ENCODE results near the gene OTULIN.

OTULIN gene

DNA sequence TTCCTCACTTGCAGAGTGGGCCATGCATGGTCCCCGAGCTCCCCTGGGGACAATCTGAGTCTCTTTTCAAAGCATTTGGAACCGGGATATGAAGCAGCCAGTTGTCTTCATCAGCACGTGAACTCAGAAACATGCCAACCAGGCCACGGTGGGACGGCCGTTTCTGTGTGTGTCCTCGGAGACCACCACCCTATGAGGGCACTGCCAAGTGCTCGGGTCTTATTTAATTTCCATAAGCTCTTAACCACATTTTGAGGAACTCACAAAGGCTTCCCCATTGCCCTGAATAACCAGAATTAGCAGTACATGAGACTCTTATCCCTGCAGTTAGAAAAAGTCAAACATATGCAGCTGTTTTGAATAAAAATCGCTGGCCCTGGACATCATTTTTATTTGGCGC is 60.1 kb downstream of the OTULIN start:
- DNase-seq: no peak
- Histone ChIP-seq H3K4me3 (ENCODE audit: low read depth, low read length) (no peak overlapping the region), H3K9me3 (ENCODE audit: severe bottlenecking) (no peaks in the 10 kb centered on the region), H3K27ac (no peak overlapping the region), H3K27me3 (ENCODE audit: insufficient read depth, low read depth, severe bottlenecking) (no peaks in the 10 kb centered on the region), H3K36me3 (peaks cover 30% of the 10 kb centered on the region)
- TF ChIP-seq, protein P1, sequence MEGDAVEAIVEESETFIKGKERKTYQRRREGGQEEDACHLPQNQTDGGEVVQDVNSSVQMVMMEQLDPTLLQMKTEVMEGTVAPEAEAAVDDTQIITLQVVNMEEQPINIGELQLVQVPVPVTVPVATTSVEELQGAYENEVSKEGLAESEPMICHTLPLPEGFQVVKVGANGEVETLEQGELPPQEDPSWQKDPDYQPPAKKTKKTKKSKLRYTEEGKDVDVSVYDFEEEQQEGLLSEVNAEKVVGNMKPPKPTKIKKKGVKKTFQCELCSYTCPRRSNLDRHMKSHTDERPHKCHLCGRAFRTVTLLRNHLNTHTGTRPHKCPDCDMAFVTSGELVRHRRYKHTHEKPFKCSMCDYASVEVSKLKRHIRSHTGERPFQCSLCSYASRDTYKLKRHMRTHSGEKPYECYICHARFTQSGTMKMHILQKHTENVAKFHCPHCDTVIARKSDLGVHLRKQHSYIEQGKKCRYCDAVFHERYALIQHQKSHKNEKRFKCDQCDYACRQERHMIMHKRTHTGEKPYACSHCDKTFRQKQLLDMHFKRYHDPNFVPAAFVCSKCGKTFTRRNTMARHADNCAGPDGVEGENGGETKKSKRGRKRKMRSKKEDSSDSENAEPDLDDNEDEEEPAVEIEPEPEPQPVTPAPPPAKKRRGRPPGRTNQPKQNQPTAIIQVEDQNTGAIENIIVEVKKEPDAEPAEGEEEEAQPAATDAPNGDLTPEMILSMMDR (IDR thresholded peaks at IDR 0.05; ENCODE audit: low read depth, low read length): no peak

DNA sequence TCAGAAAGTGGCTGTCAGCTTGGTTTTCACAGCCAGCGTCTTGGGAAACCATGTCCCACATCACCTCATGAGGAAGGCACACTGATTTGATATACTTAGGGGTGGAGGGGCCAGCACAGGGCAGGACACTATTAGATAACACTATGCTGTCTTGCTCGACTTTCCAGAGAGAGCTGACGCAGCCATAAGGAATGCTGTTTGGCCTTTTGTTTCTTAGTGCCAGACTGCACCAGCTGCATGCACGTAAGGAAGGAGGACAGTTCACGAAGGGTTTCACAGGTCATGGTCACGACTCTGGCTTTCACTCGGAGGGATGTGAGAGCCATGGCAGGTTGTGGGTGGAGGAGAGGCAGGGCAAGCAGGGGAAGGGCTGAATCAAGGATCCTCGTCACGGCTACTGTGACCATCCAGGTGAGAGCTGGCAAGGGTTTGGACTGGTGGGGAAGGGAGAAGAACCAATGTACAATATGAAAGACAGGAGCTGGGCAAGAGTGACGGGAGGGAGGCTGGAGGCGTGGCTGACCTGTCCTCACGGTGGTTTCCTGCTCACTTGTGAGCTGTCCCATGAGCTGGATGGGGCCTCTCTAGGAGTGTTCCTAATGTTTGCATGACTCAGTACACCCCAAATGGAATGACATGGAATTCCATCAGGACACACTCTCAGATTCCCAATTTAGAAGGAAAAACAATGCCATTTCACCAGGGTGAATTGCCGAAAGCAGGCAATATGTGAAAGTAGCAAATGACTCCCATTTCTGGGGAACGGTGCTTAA is 61.7 kb downstream of the OTULIN start:
- Histone ChIP-seq H3K4me3 (ENCODE audit: low read depth, low read length) (no peak overlapping the region), H3K27ac (no peak overlapping the region), H3K36me3 (peaks cover 27% of the 10 kb centered on the region), H3K27me3 (ENCODE audit: insufficient read depth, low read depth, severe bottlenecking) (no peaks in the 10 kb centered on the region), H3K9me3 (ENCODE audit: severe bottlenecking) (no peaks in the 10 kb centered on the region)
- TF ChIP-seq, protein P1 (IDR thresholded peaks at IDR 0.05; ENCODE audit: low read depth, low read length): no peak
- DNase-seq: no peak

DNA sequence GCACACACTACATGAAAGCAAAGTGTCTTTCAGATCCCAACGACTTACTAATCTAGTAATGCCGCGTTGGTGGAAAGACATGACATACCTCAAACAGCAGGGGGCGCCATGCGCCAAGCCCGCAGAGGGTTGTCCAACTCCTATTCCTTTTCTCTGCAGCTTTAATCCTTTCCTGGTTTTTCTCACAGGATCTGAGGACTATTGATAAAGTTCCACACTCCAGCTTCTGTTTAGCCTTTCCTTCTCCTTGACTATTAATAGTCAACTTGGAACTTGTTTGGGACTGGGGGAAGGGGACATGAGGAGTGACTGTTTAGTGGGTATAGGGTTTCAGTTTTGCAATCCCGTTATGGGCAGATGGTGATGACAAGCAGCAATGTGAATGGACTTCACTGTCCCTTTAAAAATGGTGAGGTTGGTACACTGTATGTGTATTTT is 62.9 kb downstream of the OTULIN start:
- no peaks in the 10 kb centered on the region for H3K9me3 ChIP-seq (ENCODE audit: severe bottlenecking)
- H3K36me3 ChIP-seq: peaks cover 26% of the 10 kb centered on the region
- TF ChIP-seq, protein P1 (IDR thresholded peaks at IDR 0.05; ENCODE audit: low read depth, low read length): peak; percentile 94
- no peaks in the 10 kb centered on the region for H3K27me3 ChIP-seq (ENCODE audit: insufficient read depth, low read depth, severe bottlenecking)
- H3K4me3 ChIP-seq (ENCODE audit: low read depth, low read length): no peak overlapping the region
- DNase-seq: peak; percentile 88
- H3K27ac ChIP-seq: no peak overlapping the region

DNA sequence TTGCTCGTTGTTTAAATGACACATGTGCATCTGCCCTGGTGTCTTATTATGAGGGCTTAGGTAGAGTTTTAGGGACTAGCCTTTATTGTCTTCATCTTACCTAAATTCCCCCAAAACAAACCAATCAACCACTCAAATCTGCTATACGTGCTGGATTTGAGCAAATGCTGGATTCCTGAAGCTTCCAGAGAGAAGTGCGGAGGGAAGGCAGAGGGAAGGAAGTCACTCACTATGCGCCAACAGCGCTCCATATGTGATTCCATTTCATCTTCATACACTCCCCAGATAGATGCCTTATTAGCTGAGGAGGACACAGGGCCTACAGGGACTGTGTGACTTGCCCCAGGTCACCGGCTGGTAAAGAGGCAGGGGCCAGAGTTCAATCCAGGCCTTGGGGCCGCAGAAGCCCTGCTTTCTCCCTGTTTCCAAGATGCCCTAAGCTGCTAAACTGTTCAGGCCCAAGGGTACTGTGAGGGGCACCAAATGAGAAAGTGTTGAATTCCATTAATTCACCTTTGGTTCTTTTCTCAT is 63.5 kb downstream of the OTULIN start:
- Histone ChIP-seq H3K27me3 (ENCODE audit: insufficient read depth, low read depth, severe bottlenecking) (no peaks in the 10 kb centered on the region), H3K9me3 (ENCODE audit: severe bottlenecking) (no peaks in the 10 kb centered on the region), H3K4me3 (ENCODE audit: low read depth, low read length) (no peak overlapping the region), H3K27ac (peak overlapping the region; percentile 16; the same call in 1 of the 2 replicates), H3K36me3 (peaks cover 31% of the 10 kb centered on the region)
- DNase-seq: no peak
- TF ChIP-seq, protein P1 (IDR thresholded peaks at IDR 0.05; ENCODE audit: low read depth, low read length): no peak

DNA sequence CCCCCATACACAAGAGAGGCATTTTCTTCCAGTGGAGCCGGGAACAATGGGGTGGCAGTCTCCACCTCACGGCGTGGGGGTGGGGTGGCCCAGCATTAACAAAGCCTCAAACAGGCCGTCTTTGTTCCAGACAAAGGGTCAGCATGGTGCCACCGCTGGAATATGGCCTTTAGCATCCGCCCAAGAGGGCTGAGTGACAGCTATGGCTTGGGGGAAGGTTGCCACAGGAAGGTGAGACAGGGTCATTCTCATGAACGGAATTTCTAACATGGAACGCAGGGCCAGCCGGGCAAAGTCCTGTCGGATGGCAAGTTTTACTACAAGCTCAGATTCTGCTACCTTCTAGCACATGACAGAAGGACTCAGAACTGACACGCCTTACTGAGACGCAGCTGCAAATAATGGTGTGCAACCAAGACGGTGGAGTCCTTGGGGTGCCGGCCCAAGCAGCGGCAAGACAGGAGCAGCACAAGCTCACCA is 64.0 kb downstream of the OTULIN start:
- H3K27me3 ChIP-seq (ENCODE audit: insufficient read depth, low read depth, severe bottlenecking): no peaks in the 10 kb centered on the region
- no peak for DNase-seq
- H3K4me3 ChIP-seq (ENCODE audit: low read depth, low read length): no peak overlapping the region
- TF ChIP-seq, protein P1 (IDR thresholded peaks at IDR 0.05; ENCODE audit: low read depth, low read length): no peak
- no peaks in the 10 kb centered on the region for H3K9me3 ChIP-seq (ENCODE audit: severe bottlenecking)
- H3K27ac ChIP-seq: no peak overlapping the region
- peaks cover 35% of the 10 kb centered on the region for H3K36me3 ChIP-seq

Data from WERI-Rb-1 (cell line).